HG03575 (cell line): ENCODE measurements around the gene ARHGEF28.

Source experiments
- ATAC-seq: cut with Tn5 transposase; IDR thresholded peaks from one replicate; pipeline ENCODE4 v1.9.1; 2021; ENCODE audit not compliant: unreplicated experiment, insufficient number of reproducible peaks, low FRiP score; ENCODE audit errors: extremely low read depth

ARHGEF28 gene

GRCh38 chr5:73901043-73901442 lies 275.0 kb downstream of the ARHGEF28 start:
- no peak for ATAC-seq

- ATAC-seq = no peak
Measured at GRCh38 chr5:73901455-73901854, 275.5 kb downstream of the ARHGEF28 start.

- ATAC-seq = no peak
Measured at GRCh38 chr5:73902327-73903051, 276.5 kb downstream of the ARHGEF28 start.

- no peak for ATAC-seq
Measured at GRCh38 chr5:73903169-73903568, 277.2 kb downstream of the ARHGEF28 start.

GRCh38 chr5:73906277-73906676 lies 280.3 kb downstream of the ARHGEF28 start:
- no peak for ATAC-seq

GRCh38 chr5:73907164-73907563 lies 281.2 kb downstream of the ARHGEF28 start:
- ATAC-seq = no peak

GRCh38 chr5:73908395-73908794 lies 282.4 kb downstream of the ARHGEF28 start:
- no peak for ATAC-seq

GRCh38 chr5:73908846-73909245 lies 282.9 kb downstream of the ARHGEF28 start:
- ATAC-seq = no peak

GRCh38 chr5:73909474-73909873 lies 283.5 kb downstream of the ARHGEF28 start:
- no peak for ATAC-seq

- ATAC-seq = no peak
Measured at GRCh38 chr5:73911761-73912393, 285.9 kb downstream of the ARHGEF28 start.

- no peak for ATAC-seq
Measured at GRCh38 chr5:73912821-73913271, 286.9 kb downstream of the ARHGEF28 start.

- no peak for ATAC-seq
Measured at GRCh38 chr5:73913971-73914370, 288.0 kb downstream of the ARHGEF28 start.

- ATAC-seq = no peak
Measured at GRCh38 chr5:73915345-73915744, 289.3 kb downstream of the ARHGEF28 start.

GRCh38 chr5:73917433-73917832 lies 291.4 kb downstream of the ARHGEF28 start:
- no peak for ATAC-seq

GRCh38 chr5:73917891-73918290 lies 291.9 kb downstream of the ARHGEF28 start:
- ATAC-seq = no peak

GRCh38 chr5:73918791-73919221 lies 292.8 kb downstream of the ARHGEF28 start:
- no peak for ATAC-seq

GRCh38 chr5:73921741-73922140 lies 295.7 kb downstream of the ARHGEF28 start:
- ATAC-seq = no peak

GRCh38 chr5:73922224-73922623 lies 296.2 kb downstream of the ARHGEF28 start:
- no peak for ATAC-seq

GRCh38 chr5:73922875-73923557 lies 297.0 kb downstream of the ARHGEF28 start:
- ATAC-seq = no peak

- ATAC-seq = no peak
Measured at GRCh38 chr5:73928476-73929070, 302.6 kb downstream of the ARHGEF28 start.
